K562 (cell line): ENCODE measurements around the gene CYP11A1. TPM values are rescaled to one million over a fixed set of nuclear protein-coding genes. Genes with fewer than 3 reads are reported as not detected.

Source experiments
- EHMT2 ChIP-seq: fragments of 450-650 bp; IDR thresholded peaks from 2 replicates; pipeline ENCODE4 v1.6.1; 2018; ENCODE audit warnings: antibody characterized with exemption
- GATA2 ChIP-seq: sonication (generic); formaldehyde crosslinking; IDR thresholded peaks from 2 replicates; pipeline ENCODE4 v1.4.0; 2020; ENCODE audit warnings: mild to moderate bottlenecking, missing genetic modification reagents
- GATAD2B ChIP-seq: fragments of 450-650 bp; IDR thresholded peaks from 2 replicates; pipeline ENCODE4 v1.6.1; 2017; ENCODE audit warnings: mild to moderate bottlenecking, borderline replicate concordance
- HDAC3 ChIP-seq: fragments of 450-650 bp; IDR thresholded peaks from 2 replicates; pipeline ENCODE4 v1.6.1; 2018; ENCODE audit warnings: borderline replicate concordance, mild to moderate bottlenecking, moderate library complexity; ENCODE audit not compliant: partially characterized antibody
- HDGF ChIP-seq: fragments of 450-650 bp; IDR thresholded peaks from 2 replicates; pipeline ENCODE4 v1.6.1; 2016
- KAT8 ChIP-seq: fragments of 450-650 bp; IDR thresholded peaks from 2 replicates; pipeline ENCODE4 v1.6.1; 2016; ENCODE audit warnings: low read depth, mild to moderate bottlenecking
- LARP7 ChIP-seq: fragments of 450-650 bp; IDR thresholded peaks from 2 replicates; pipeline ENCODE4 v1.6.1; 2016
- MYBL2 ChIP-seq, 2 experiments: fragments of 450-650 bp in 1 of 2; sonication (generic) in 1 of 2; formaldehyde crosslinking in 1 of 2; IDR thresholded peaks; 2 replicates each; pipeline versions ENCODE4 v1.6.1 to v1.8.1; 2017 to 2022; ENCODE audit warnings: borderline replicate concordance in 1 of 2, inconsistent platforms in 1 of 2, low read depth in 1 of 2, mild to moderate bottlenecking in 1 of 2, missing genetic modification reagents in 1 of 2, moderate library complexity in 1 of 2
- MYC ChIP-seq, 2 experiments: fragments of 250-450 bp in 1 of 2; sonication (Bioruptor Pico) in 1 of 2; IDR thresholded peaks; 2 replicates each; pipeline versions ENCODE4 v1.5.1 to v1.6.1; 2012 to 2021; ENCODE audit warnings: low read depth in 2 of 2, borderline replicate concordance in 1 of 2, improper control_type of control experiment in 1 of 2, low read length in 1 of 2, mild to moderate bottlenecking in 1 of 2, moderate library complexity in 1 of 2
- NR2F6 ChIP-seq: fragments of 450-650 bp; formaldehyde crosslinking; IDR thresholded peaks from 2 replicates; pipeline ENCODE4 v1.4.0; 2020; ENCODE audit warnings: mild to moderate bottlenecking
- PYGO2 ChIP-seq: fragments of 450-650 bp; IDR thresholded peaks from 2 replicates; pipeline ENCODE4 v1.6.1; 2016; ENCODE audit warnings: mild to moderate bottlenecking, missing genetic modification characterization, moderate library complexity, missing compliant biosample characterization
- SMAD3 ChIP-seq: fragments of 450-650 bp; formaldehyde crosslinking; conservative IDR thresholded peaks from 2 replicates; pipeline ENCODE4 v1.4.0; 2020; ENCODE audit warnings: mild to moderate bottlenecking
- STAT5A ChIP-seq: IDR thresholded peaks from 2 replicates; pipeline ENCODE4 v1.6.1; 2012; ENCODE audit warnings: low read length, inconsistent platforms, borderline replicate concordance
- TAF1 ChIP-seq: IDR thresholded peaks from 2 replicates; pipeline ENCODE4 v1.6.1; 2011; ENCODE audit warnings: mild to moderate bottlenecking, low read length, moderate library complexity; ENCODE audit not compliant: insufficient read depth, control insufficient read depth, severe bottlenecking; ENCODE audit errors: extremely low read depth
- ZFP1 ChIP-seq: fragments of 450-650 bp; formaldehyde crosslinking; IDR thresholded peaks from 2 replicates; pipeline ENCODE4 v1.4.0; 2020; ENCODE audit warnings: mild to moderate bottlenecking, mixed read lengths
- ZNF134 ChIP-seq: fragments of 250-450 bp; sonication (Bioruptor Pico); conservative IDR thresholded peaks from 2 replicates; pipeline ENCODE4 v1.4.0; 2020
- ZNF75A ChIP-seq: fragments of 450-650 bp; formaldehyde crosslinking; IDR thresholded peaks from 2 replicates; pipeline ENCODE4 v1.4.0; 2020; ENCODE audit warnings: mild to moderate bottlenecking
- ZNF766 ChIP-seq: fragments of 200-800 bp; sonication (Bioruptor generic); conservative IDR thresholded peaks from 2 replicates; pipeline ENCODE4 v1.6.1; 2016; ENCODE audit warnings: missing genetic modification characterization, missing compliant biosample characterization
- polyA plus RNA-seq, 8 experiments: library from polyadenylated mRNA; depleted of rRNA in 4 of 8; stranded (reverse) in 5 of 8; unstranded in 3 of 8; fragments of >200 nt; fragmentation: Nextera tagmentation in 2 of 8; fragmentation: Illumina TruSeq in 1 of 8; extraction: Ambion mirVana in 2 of 8; extraction: Trizol in 1 of 8; gene quantifications; 2 replicates each; pipeline versions ENCODE4 v1.2.1 to v1.2.3, GENCODE V29; 2011 to 2014; ENCODE audit warnings: inconsistent platforms in 1 of 8, missing spikeins in 1 of 8
- total RNA-seq, 7 experiments: library from RNA; depleted of rRNA in 6 of 7; stranded (reverse); fragments of >200 nt in 6 of 7; fragmentation: Illumina TruSeq in 2 of 7; extraction: Trizol in 2 of 7; gene quantifications; 2 replicates each; pipeline versions ENCODE4 v1.2.1 to v1.2.3, GENCODE V29; 2011 to 2021; ENCODE audit warnings: low replicate concordance in 1 of 7
- TF ChIP-seq, protein P1 (sequence below): sonication (generic); formaldehyde crosslinking; IDR thresholded peaks from 2 replicates; pipeline ENCODE4 v1.8.1; 2023; ENCODE audit warnings: mild to moderate bottlenecking, missing genetic modification reagents
- TF ChIP-seq, protein P2 (sequence below): fragments of 250-450 bp; sonication (Bioruptor Pico); IDR thresholded peaks from 2 replicates; pipeline ENCODE4 v1.4.0; 2020; ENCODE audit warnings: borderline replicate concordance
- TF ChIP-seq, protein P3 (sequence below): fragments of 450-650 bp; IDR thresholded peaks from 2 replicates; pipeline ENCODE4 v1.6.1; 2016; ENCODE audit warnings: antibody characterized with exemption

CYP11A1 gene
- total and polyA plus RNA-seq, 9 of the 15 experiments (the other 6 are each of a cell fraction or from before 2014, with no cell fraction given) = 0.06 to 0.24 (median 0.10) TPM; not detected in 4

DNA sequence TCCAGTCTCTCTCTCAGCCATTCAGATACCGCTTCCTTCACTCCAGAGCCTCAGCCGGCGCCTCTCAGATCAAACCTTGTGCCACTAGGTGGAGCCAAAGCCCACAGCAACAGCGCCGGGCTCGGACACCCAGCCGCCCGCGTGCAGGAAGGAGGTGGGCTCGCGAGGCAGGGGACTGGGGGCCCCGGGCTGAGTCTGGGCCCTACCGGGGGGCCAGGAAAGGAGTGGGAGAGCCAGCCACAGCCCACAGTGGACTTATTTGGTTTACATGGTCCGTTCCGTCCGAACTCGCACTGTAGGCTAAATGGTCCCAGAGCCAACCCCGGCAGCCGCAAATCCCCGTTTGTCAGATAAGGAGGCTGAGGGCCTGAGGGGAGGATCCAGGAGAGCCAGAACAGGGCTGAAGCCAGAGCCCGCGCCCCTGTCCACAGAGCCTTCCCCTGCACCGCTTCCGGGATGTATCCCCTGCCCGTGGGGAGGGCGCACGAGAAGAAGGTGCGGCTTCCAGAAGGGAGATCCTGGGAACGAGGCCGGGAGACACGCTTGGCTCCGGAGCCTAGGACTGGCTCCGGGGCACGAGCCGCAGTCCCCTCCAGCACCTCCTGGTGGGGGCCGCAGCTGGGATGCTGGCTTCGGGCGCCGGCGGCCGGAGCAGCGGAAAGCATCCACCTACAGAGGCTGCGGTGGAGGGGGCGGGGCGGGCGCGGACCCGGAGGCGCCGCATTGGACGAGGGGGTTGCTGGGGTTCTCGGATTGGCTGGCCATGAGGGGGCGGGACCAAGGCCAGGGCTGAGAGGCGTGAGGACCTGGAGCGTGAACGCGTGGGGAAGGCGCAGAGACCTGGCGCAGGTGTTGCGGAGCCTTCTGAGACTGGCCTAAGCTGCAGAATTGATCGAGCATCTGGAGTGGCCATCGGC lies 6.5 kb upstream of the CYP11A1 start (continued):
- TF ChIP-seq, protein P1, sequence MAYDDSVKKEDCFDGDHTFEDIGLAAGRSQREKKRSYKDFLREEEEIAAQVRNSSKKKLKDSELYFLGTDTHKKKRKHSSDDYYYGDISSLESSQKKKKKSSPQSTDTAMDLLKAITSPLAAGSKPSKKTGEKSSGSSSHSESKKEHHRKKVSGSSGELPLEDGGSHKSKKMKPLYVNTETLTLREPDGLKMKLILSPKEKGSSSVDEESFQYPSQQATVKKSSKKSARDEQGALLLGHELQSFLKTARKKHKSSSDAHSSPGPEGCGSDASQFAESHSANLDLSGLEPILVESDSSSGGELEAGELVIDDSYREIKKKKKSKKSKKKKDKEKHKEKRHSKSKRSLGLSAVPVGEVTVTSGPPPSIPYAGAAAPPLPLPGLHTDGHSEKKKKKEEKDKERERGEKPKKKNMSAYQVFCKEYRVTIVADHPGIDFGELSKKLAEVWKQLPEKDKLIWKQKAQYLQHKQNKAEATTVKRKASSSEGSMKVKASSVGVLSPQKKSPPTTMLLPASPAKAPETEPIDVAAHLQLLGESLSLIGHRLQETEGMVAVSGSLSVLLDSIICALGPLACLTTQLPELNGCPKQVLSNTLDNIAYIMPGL = no peak; the same call in 1 of the 2 replicates
- TF ChIP-seq STAT5A (no peak), ZNF134 (CRISPR knock-in tag) (no peak), SMAD3 (no peak), KAT8 (no peak), HDGF (no peak), ZNF766 (no peak), ZNF75A (CRISPR knock-in tag) (no peak), NR2F6 (CRISPR knock-in tag) (peak; percentile 55; the same call in 1 of the 2 replicates), PYGO2 (tag) (no peak), MYC (IDR thresholded peaks at IDR 0.05; ENCODE audit: low read depth, low read length) (peak; percentile 57), MYC (CRISPR knock-in tag; IDR thresholded peaks at IDR 0.05; ENCODE audit: borderline replicate concordance, low read depth) (peak; percentile 65; the same call in 1 of the 2 replicates), GATA2 (no peak), GATAD2B (no peak; the same call in 1 of the 2 replicates), TAF1 (peak; percentile 26), LARP7 (no peak), MYBL2 (IDR thresholded peaks at IDR 0.05; ENCODE audit: low read depth) (no peak), MYBL2 (CRISPR knock-in tag; IDR thresholded peaks at IDR 0.05; ENCODE audit: borderline replicate concordance) (no peak), ZFP1 (no peak), HDAC3 (no peak), EHMT2 (no peak)
- TF ChIP-seq, protein P2, sequence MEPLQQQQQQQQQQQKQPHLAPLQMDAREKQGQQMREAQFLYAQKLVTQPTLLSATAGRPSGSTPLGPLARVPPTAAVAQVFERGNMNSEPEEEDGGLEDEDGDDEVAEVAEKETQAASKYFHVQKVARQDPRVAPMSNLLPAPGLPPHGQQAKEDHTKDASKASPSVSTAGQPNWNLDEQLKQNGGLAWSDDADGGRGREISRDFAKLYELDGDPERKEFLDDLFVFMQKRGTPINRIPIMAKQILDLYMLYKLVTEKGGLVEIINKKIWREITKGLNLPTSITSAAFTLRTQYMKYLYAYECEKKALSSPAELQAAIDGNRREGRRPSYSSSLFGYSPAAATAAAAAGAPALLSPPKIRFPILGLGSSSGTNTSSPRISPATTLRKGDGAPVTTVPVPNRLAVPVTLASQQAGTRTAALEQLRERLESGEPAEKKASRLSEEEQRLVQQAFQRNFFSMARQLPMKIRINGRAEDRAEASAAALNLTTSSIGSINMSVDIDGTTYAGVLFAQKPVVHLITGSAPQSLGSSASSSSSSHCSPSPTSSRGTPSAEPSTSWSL = no peak
- TF ChIP-seq, protein P3, sequence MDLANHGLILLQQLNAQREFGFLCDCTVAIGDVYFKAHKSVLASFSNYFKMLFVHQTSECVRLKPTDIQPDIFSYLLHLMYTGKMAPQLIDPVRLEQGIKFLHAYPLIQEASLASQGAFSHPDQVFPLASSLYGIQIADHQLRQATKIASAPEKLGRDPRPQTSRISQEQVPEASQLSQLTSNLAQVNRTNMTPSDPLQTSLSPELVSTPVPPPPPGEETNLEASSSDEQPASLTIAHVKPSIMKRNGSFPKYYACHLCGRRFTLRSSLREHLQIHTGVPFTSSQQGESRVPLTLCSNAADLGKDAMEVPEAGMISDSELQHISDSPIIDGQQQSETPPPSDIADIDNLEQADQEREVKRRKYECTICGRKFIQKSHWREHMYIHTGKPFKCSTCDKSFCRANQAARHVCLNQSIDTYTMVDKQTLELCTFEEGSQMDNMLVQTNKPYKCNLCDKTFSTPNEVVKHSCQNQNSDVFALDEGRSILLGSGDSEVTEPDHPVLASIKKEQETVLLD = no peak
